ENCODE measurements around the gene ALKBH7.
"Not testable (repeated sequence)": the region's sequence is repeated elsewhere in the genome, so short reads cannot be mapped to it uniquely, and the experiment has no call there.

ALKBH7 gene

DNA sequence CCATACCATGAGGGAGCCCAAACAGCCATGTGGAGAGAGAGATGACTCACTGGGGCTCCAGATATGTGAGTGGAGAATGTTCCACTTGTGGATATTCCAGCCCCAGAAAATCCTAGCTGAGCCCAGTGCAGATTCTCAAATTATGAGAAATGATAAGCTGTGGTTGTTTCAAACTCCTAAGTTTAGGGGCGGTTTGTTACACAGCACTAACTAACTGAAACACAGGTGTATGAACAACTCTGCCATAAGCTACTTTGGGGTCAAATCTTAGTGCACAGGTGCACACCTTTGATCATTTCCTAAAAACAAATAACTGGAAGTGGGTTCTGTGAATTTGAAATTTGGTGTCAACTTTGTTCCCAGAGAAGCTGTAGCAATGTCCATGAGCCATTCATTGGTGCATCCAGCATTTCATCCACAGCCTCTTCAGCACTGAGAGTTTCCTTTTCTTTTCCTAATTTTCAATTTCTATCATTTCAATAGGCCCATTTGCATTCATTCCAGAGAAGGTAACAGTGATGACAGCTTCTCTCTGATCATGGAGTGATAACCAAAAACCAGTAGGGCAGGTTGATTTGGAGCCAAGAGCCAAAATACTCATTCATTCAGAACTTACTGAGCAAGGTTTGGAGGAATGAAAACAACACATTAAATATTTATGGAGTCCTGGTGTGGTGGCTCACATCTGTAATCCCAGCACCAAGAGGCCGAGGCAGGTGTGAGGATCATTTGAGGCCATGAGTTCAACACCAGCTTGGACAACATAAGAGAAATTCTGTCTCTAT is 20.0 kb upstream of the ALKBH7 start:
- H3K4me3 ChIP-seq (ENCODE audit: low read depth in 1 of 5, low read length in 5 of 5) = no peak overlapping the region
- H3K27ac ChIP-seq (ENCODE audit: low read depth, low read length) = no peak overlapping the region

DNA sequence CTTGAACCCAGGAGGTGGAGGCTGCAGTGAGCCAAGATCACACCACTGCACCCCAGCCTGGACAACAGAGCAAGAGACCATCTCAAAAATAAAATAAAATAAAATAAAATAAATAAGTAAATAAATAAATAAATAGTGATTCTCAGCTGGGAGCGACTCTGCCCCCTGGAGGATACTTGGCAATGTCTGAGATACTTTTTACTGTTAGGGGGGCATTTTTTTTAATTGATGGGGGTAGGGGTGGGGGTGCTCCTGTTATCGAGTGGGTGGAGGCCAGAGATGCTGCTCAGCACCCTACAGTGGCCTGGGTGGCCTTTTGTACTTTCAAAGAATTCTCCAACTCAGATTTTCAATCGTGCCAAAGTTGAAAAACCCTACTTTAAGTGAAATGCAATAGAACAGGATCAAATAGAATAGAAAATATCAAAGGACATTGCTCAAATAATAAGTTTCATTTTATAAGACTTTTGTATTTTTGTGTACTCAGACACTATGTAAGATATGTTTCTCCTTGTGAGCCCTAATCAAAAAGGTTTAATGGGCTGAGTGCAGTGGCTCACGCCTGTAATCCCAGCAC is 18.4 kb upstream of the ALKBH7 start:
- Histone ChIP-seq H3K9ac (ENCODE audit: low read length in 5 of 5) (no peak overlapping the region), H3K27ac (ENCODE audit: low read depth, low read length) (no peak overlapping the region), H3K9me3 (ENCODE audit: control insufficient read depth in 5 of 5, low read length in 5 of 5) (no peaks in the 10 kb centered on the region), H3K4me1 (ENCODE audit: control insufficient read depth in 5 of 5, insufficient read depth in 5 of 5, low read length in 5 of 5) (no peaks in the 10 kb centered on the region), H3K4me3 (ENCODE audit: low read depth in 1 of 5, low read length in 5 of 5) (no peak overlapping the region), H3K36me3 (ENCODE audit: control insufficient read depth in 5 of 5, insufficient read depth in 5 of 5, low read length in 5 of 5) (no peaks in the 10 kb centered on the region), H3K27me3 (ENCODE audit: control insufficient read depth in 5 of 5, insufficient read depth in 4 of 5, low read length in 5 of 5) (no peaks in the 10 kb centered on the region)

More for the DNA sequence above, 20.0 kb upstream of the ALKBH7 start:
- H3K27me3 ChIP-seq (ENCODE audit: control insufficient read depth in 5 of 5, insufficient read depth in 4 of 5, low read length in 5 of 5) = no peaks in the 10 kb centered on the region
- H3K9ac ChIP-seq (ENCODE audit: low read length in 5 of 5) = no peak overlapping the region
- no peaks in the 10 kb centered on the region for H3K36me3 ChIP-seq (ENCODE audit: control insufficient read depth in 5 of 5, insufficient read depth in 5 of 5, low read length in 5 of 5)
- no peaks in the 10 kb centered on the region for H3K4me1 ChIP-seq (ENCODE audit: control insufficient read depth in 5 of 5, insufficient read depth in 5 of 5, low read length in 5 of 5)
- no peaks in the 10 kb centered on the region for H3K9me3 ChIP-seq (ENCODE audit: control insufficient read depth in 5 of 5, low read length in 5 of 5)

DNA sequence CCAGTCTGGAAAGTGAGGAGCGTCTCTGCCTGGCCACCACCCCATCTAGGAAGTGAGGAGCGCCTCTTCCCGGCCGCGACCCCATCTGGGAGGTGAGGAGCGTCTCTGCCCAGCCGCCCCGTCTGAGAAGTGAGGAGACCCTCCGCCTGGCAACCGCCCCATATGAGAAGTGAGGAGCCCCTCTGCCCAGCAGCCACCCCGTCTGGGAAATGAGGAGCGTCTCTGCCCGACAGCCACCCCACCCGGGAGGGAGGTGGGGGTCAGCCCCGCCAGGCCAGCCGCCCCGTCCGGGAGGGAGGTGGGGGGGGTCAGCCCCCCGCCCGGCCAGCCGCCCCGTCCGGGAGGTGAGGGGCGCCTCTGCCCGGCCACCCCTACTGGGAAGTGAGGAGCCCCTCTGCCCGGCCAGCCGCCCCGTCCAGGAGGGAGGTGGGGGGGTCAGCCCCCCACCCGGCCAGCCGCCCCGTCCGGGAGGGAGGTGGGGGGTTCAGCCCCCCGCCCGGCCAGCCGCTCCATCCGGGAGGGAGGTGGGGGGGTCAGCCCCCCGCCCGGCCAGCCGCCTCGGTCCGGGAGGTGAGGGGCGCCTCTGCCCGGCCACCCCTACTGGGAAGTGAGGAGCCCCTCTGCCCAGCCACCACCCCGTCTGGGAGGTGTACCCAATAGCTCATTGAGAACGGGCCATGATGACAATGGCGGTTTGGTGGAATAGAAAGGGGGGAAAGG is 17.1 kb upstream of the ALKBH7 start:
- H3K4me3 ChIP-seq (ENCODE audit: low read depth in 1 of 5, low read length in 5 of 5); H3K36me3 ChIP-seq (ENCODE audit: control insufficient read depth in 5 of 5, insufficient read depth in 5 of 5, low read length in 5 of 5); H3K27me3 ChIP-seq (ENCODE audit: control insufficient read depth in 5 of 5, insufficient read depth in 4 of 5, low read length in 5 of 5); H3K9me3 ChIP-seq (ENCODE audit: control insufficient read depth in 5 of 5, low read length in 5 of 5); H3K27ac ChIP-seq (ENCODE audit: low read depth, low read length); H3K9ac ChIP-seq (ENCODE audit: low read length in 5 of 5); H3K4me1 ChIP-seq (ENCODE audit: control insufficient read depth in 5 of 5, insufficient read depth in 5 of 5, low read length in 5 of 5): not testable (repeated sequence)

DNA sequence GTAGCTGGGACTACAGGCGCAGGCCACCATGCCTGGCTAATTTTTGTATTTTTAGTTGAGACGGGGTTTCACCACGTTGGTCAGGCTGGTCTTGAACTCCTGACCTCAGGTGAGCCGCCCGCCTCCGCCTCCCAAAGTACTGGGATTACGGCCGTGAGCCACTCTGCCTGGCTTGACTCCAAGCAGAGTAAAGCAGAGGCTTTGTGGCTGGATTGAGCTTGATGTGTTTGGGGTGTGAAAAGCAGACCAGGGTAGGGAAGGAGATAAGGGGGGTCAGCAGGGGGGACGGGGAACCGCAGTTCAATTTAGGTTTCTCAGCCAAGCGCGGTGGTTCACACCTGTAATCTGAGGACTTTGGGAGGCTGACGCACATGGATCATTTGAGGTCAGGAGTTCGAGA is 15.4 kb upstream of the ALKBH7 start:
- H3K4me1 ChIP-seq (ENCODE audit: control insufficient read depth in 5 of 5, insufficient read depth in 5 of 5, low read length in 5 of 5) = peaks cover under 1 to 6% (median 5%) of the 10 kb centered on the region in 5 donors
- H3K9ac ChIP-seq (ENCODE audit: low read length in 5 of 5) = no peak overlapping the region
- H3K36me3 ChIP-seq (ENCODE audit: control insufficient read depth in 5 of 5, insufficient read depth in 5 of 5, low read length in 5 of 5) = no peaks in the 10 kb centered on the region
- H3K9me3 ChIP-seq (ENCODE audit: control insufficient read depth in 5 of 5, low read length in 5 of 5) = no peaks in the 10 kb centered on the region
- H3K27me3 ChIP-seq (ENCODE audit: control insufficient read depth in 5 of 5, insufficient read depth in 4 of 5, low read length in 5 of 5) = no peaks in the 10 kb centered on the region
- no peak overlapping the region for H3K27ac ChIP-seq (ENCODE audit: low read depth, low read length)
- no peak overlapping the region for H3K4me3 ChIP-seq (ENCODE audit: low read depth in 1 of 5, low read length in 5 of 5)

DNA sequence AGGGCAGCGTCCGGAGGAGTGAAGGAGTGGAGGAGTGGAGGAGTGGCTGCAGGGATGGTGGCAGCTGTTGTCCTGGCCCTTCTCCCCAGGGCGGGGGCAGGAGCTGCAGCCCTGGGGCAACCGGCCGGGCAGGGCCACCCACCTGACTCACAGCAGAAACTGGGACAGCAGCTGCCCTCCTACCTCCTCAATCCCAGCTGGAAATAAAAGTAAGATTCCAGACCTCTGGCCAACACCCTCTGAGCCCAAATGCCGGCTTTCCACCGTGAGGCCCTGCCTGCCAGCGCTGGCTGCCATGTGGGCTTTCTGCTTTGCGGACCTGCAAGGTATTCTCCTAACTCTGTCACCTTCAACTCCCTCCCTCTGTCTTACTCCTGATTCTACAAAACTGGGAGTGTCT is 14.6 kb upstream of the ALKBH7 start:
- Histone ChIP-seq H3K36me3 (ENCODE audit: control insufficient read depth in 5 of 5, insufficient read depth in 5 of 5, low read length in 5 of 5) (no peaks in the 10 kb centered on the region), H3K27me3 (ENCODE audit: control insufficient read depth in 5 of 5, insufficient read depth in 4 of 5, low read length in 5 of 5) (no peaks in the 10 kb centered on the region), H3K9ac (ENCODE audit: low read length in 5 of 5) (no peak overlapping the region), H3K27ac (ENCODE audit: low read depth, low read length) (no peak overlapping the region), H3K9me3 (ENCODE audit: control insufficient read depth in 5 of 5, low read length in 5 of 5) (no peaks in the 10 kb centered on the region), H3K4me1 (ENCODE audit: control insufficient read depth in 5 of 5, insufficient read depth in 5 of 5, low read length in 5 of 5) (peaks cover 2 to 13% (median 11%) of the 10 kb centered on the region in 5 donors), H3K4me3 (ENCODE audit: low read depth in 1 of 5, low read length in 5 of 5) (no peak overlapping the region)

DNA sequence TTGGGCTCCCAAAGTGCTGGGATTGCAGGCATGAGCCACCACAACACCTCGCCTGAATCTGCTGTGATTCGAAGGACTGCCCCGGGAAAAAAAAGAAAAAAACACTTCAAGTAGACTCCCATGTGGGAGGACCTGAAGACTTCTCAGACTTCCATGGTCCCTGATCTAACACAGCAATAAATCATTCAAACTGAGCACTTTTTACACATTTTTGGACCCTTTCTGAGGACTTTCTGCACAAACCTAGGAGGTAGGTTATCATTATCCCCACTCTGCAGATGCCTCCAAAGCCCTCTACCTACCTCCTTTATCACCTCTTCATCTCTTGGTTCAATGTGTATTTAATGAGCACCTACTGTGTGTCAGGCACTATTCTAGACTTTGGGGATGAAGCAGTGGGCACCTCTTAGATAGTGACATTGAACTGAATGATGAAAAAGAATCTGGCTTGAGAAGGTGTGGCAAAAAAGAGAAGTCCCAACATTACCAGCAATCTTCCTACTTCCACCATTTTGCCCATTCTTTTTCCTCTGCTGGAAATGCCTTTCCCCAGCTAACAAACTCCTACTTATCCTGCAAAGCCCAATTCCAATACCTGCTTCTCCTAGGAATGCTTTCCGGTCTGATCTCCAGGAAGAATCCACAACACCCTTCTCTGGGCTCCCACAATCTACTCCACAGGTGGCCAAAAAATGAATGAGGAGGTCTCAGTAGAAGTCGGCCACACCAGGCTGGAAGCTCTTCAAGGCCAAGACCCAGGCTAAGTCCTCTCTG is 12.8 kb upstream of the ALKBH7 start:
- H3K27ac ChIP-seq (ENCODE audit: low read depth, low read length) = no peak overlapping the region
- H3K4me1 ChIP-seq (ENCODE audit: control insufficient read depth in 5 of 5, insufficient read depth in 5 of 5, low read length in 5 of 5) = peaks cover 2 to 13% (median 11%) of the 10 kb centered on the region in 5 donors
- H3K27me3 ChIP-seq (ENCODE audit: control insufficient read depth in 5 of 5, insufficient read depth in 4 of 5, low read length in 5 of 5) = no peaks in the 10 kb centered on the region
- H3K9me3 ChIP-seq (ENCODE audit: control insufficient read depth in 5 of 5, low read length in 5 of 5) = no peaks in the 10 kb centered on the region
- H3K9ac ChIP-seq (ENCODE audit: low read length in 5 of 5) = no peak overlapping the region
- H3K36me3 ChIP-seq (ENCODE audit: control insufficient read depth in 5 of 5, insufficient read depth in 5 of 5, low read length in 5 of 5) = peaks cover 0 to 11% (median 5%) of the 10 kb centered on the region in 5 donors
- H3K4me3 ChIP-seq (ENCODE audit: low read depth in 1 of 5, low read length in 5 of 5) = no peak overlapping the region

DNA sequence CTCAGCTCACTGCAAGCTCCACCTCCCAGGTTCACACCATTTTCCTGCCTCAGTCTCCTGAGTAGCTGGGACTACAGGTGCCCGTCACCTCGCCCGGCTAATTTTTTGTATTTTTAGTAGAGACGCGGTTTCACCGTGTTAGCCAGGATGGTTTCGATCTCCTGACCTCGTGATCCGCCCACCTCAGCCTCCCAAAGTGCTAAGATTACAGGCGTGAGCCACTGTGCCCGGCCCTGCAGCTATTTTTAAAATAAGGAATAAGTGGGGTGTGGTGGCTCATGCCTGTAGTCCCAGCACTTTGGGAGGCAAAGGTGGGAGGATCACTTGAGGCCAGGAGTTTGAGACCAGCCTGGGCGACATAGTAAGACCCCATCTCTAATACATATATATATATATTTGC is 12.1 kb upstream of the ALKBH7 start:
- not testable (repeated sequence) for H3K27ac ChIP-seq (ENCODE audit: low read depth, low read length); H3K9me3 ChIP-seq (ENCODE audit: control insufficient read depth in 5 of 5, low read length in 5 of 5); H3K9ac ChIP-seq (ENCODE audit: low read length in 5 of 5); H3K27me3 ChIP-seq (ENCODE audit: control insufficient read depth in 5 of 5, insufficient read depth in 4 of 5, low read length in 5 of 5); H3K4me3 ChIP-seq (ENCODE audit: low read depth in 1 of 5, low read length in 5 of 5)
- Histone ChIP-seq H3K36me3 (ENCODE audit: control insufficient read depth in 5 of 5, insufficient read depth in 5 of 5, low read length in 5 of 5) (peaks cover 0 to 17% (median 8%) of the 10 kb centered on the region in 5 donors), H3K4me1 (ENCODE audit: control insufficient read depth in 5 of 5, insufficient read depth in 5 of 5, low read length in 5 of 5) (peaks cover 2 to 13% (median 11%) of the 10 kb centered on the region in 5 donors)

DNA sequence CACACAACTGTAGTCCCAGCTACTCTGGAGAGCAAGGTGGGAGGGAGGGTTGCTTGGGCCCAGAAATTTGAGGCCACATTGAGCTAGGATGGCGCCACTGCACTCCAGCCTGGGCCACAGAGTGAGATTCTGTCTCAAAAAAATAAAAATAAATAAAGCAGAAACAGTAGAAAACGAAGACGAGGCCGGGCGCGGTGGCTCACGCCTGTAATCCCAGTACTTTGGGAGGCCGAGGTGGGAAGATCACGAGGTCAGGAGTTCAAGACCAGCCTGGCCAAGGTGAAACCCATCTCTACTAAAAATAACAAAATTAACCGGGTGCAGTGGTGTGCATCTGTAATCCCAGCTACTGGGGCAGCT is 11.8 kb upstream of the ALKBH7 start:
- not testable (repeated sequence) for H3K27ac ChIP-seq (ENCODE audit: low read depth, low read length); H3K9ac ChIP-seq (ENCODE audit: low read length in 5 of 5); H3K9me3 ChIP-seq (ENCODE audit: control insufficient read depth in 5 of 5, low read length in 5 of 5); H3K27me3 ChIP-seq (ENCODE audit: control insufficient read depth in 5 of 5, insufficient read depth in 4 of 5, low read length in 5 of 5)
- peak overlapping the region; percentile 44 to 86 (median 79) for H3K4me3 ChIP-seq (ENCODE audit: low read depth in 1 of 5, low read length in 5 of 5)
- peaks cover 2 to 13% (median 11%) of the 10 kb centered on the region in 5 donors for H3K4me1 ChIP-seq (ENCODE audit: control insufficient read depth in 5 of 5, insufficient read depth in 5 of 5, low read length in 5 of 5)
- peaks cover 0 to 20% (median 11%) of the 10 kb centered on the region in 5 donors for H3K36me3 ChIP-seq (ENCODE audit: control insufficient read depth in 5 of 5, insufficient read depth in 5 of 5, low read length in 5 of 5)

DNA sequence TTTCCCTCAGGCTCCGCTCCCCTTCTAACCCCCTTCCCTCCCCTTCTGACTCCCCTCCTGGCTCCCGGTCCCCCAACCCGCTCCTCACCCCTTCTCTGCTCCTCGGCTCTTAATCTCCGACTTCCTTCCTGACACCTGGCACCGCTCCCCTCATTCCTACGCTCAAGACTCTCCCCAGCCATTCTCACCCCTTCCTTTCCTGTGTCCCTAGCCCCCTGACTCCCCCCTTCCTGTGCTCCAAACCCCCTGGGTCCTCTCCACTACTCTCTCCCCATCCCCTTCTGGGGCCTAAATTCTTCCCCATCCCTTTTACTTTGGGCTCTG is 10.6 kb upstream of the ALKBH7 start:
- no peaks in the 10 kb centered on the region for H3K9me3 ChIP-seq (ENCODE audit: control insufficient read depth in 5 of 5, low read length in 5 of 5)
- peak overlapping the region; percentile 67 for H3K27ac ChIP-seq (ENCODE audit: low read depth, low read length)
- no peaks in the 10 kb centered on the region for H3K27me3 ChIP-seq (ENCODE audit: control insufficient read depth in 5 of 5, insufficient read depth in 4 of 5, low read length in 5 of 5)
- peak overlapping the region; percentile 48 to 91 (median 88) for H3K9ac ChIP-seq (ENCODE audit: low read length in 5 of 5)
- peak overlapping the region; percentile 76 to 86 (median 83) for H3K4me3 ChIP-seq (ENCODE audit: low read depth in 1 of 5, low read length in 5 of 5)
- peaks cover 0 to 31% (median 19%) of the 10 kb centered on the region in 5 donors for H3K36me3 ChIP-seq (ENCODE audit: control insufficient read depth in 5 of 5, insufficient read depth in 5 of 5, low read length in 5 of 5)
- H3K4me1 ChIP-seq (ENCODE audit: control insufficient read depth in 5 of 5, insufficient read depth in 5 of 5, low read length in 5 of 5) = peaks cover 2 to 13% (median 11%) of the 10 kb centered on the region in 5 donors
